VCaP (cell line): Measurements from ENCODE around the gene BCAR1.
"Not testable (repeated sequence)": the region's sequence is repeated elsewhere in the genome, so short reads cannot be mapped to it uniquely, and the experiment has no call there.

ENCODE experiments used
- H3K27ac ChIP-seq: fragments of 450-650 bp; 2 replicates; pipeline ENCODE4 v1.5.1; 2017
- CTCF ChIP-seq: fragments of 450-650 bp; conservative IDR thresholded peaks from 2 replicates; pipeline ENCODE4 v1.5.1; 2017; ENCODE audit warnings: mild to moderate bottlenecking, moderate library complexity

The BCAR1 gene

DNA sequence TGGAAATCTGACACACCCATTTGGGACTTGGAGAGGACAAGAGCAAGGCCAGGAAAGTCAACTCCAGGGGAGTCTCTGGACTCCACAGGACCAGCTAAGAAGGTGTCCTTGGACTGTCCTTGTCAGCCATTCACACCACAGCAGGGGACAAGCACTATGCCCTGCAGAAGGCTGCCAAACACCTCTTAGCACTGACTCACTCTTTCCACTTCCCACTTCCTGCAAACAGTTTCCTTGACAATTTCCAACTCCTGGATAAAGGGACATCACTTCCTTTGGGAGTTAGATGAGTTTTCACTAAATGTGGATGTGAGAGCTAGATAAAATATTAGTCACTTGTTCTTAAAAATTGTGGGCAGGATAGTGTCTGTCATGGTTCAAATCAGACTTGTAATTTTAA, 37.8 kb upstream of the BCAR1 start:
- no peak for TF ChIP-seq CTCF
- no peak overlapping the region for H3K27ac ChIP-seq

DNA sequence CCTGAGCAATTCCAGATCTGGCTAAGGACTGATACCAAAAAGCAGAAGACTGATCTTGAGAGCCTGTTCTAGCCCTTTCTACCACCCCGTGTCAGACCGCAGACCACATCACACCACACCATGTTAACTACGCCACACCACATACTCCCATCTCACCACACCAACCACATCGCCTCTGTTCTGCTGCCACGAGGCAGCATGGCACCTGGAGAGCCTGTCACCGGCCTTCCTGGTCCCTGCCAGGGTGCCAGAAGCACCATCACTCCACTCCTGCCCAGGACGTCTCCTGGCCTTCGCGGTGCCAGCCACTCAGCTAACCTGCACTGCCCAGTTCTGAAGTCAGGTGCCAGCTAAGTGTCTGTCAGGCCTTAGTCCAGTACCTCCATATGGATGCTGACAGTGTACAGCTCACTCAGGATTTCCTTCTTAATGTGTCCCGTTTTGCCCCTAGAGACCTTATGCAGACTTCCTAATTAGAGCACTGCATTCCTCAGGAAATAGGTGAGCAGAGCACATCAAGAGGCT, 37.2 kb upstream of the BCAR1 start:
- H3K27ac ChIP-seq = no peak overlapping the region
- no peak for TF ChIP-seq CTCF

DNA sequence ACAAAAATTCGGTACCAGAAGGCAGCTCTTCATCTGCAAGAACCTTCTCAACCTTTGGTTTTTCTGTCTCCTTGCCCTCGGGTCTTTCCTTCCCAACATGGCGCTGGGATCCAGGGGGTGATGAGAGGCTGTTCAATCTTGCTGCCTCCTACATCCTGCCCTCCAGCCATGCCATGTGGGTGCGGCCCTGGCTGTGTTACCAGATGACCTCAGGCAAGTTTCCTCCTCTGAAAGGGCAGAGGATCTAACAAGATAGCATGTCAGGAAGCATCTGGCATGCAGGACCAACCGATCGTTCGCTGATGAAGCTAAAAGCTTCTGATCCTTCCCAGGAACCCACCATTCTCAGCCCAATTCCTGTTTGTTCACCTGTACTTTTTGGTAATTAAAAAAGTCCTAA, 36.8 kb upstream of the BCAR1 start:
- TF ChIP-seq CTCF = no peak
- no peak overlapping the region for H3K27ac ChIP-seq

DNA sequence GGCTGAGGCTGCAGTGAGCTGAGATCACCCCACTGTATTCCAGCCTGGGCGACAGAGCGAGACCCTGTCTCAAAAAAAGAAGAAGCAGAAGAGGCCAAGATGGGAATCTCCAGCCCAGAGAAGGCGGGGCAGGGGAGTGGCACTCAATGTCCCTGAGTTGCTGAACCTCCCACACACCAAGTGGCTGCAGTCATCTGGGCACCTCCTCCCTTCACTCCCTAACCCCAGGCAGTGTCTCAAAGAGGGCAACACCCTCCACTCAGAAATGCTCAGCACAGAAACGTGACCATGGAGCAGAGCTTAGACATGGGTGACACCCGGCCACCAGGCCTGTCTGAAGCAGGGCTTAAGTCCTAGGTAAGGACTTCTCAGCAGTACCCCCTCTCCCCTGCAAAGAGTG, 36.3 kb upstream of the BCAR1 start:
- TF ChIP-seq CTCF = no peak
- no peak overlapping the region for H3K27ac ChIP-seq

GRCh38 chr16:75286389-75286788, 35.0 kb upstream of the BCAR1 start:
- H3K27ac ChIP-seq = no peak overlapping the region
- TF ChIP-seq CTCF = no peak

DNA sequence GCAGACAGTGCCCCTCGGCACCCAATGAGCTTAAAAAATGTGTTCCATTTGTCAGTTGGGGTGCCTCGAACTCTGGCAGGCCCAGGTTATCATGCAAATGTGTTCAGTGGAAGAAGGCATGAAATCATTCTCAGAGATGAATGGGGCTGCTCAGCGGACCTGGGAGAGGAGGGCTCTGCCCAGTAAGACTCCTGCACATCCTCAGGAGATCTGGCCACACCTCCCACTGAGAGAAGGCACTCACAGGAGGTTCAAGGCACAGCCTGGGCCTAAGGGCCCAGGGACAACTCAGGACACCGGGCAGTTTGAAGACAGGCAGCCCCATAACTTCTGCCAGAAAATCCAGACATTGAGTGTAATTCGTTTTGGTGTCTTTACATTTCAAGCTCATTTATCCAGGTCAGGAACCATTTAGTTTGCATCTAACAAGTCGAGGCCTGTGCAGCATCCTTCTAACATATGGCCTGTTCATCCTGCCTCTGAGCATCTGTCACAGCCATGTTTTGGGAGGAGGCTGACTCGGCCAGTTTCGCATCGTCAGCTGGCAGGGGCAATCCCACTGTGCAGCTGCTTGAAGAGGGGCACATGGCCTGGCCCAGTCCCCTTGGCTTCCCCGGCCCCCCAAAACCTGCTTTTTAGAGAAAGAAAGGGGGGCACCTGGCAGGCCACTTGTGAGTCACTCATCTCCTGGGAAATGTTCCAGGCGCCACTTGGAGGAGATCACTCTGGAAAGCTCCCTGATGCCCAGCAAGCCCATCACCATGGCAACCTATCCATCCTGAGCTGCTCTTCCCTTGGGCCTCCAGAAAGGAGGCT, 31.2 kb upstream of the BCAR1 start:
- H3K27ac ChIP-seq = no peak overlapping the region
- no peak for TF ChIP-seq CTCF

- TF ChIP-seq CTCF = no peak
- no peak overlapping the region for H3K27ac ChIP-seq
Observed at GRCh38 chr16:75281826-75282225, 30.4 kb upstream of the BCAR1 start.

GRCh38 chr16:75281009-75281408, 29.6 kb upstream of the BCAR1 start:
- not testable (repeated sequence) for H3K27ac ChIP-seq
